BJ (cell line): ENCODE data around the gene ZNF605. TPM values are rescaled to one million over a fixed set of nuclear protein-coding genes. Genes with fewer than 3 reads are reported as not detected.
"Not testable (repeated sequence)": the region's sequence is repeated elsewhere in the genome, so short reads cannot be mapped to it uniquely, and the experiment has no call there.

Experiments
- CTCF ChIA-PET: fragments of 350-600 bp; formaldehyde crosslinking; extraction: SDS; loops from one replicate; lab custom pipeline; 2021; ENCODE audit warnings: antibody characterized with exemption, inconsistent platforms; lab: Yijun Ruan, JAX
- POLR2A ChIA-PET: fragments of 300-600 bp; sonication (Branson Sonifier 250); formaldehyde crosslinking; extraction: SDS; loops from one replicate; lab custom pipeline; 2021; ENCODE audit warnings: antibody characterized with exemption; lab: Charles Lee
- DNase-seq: peaks from one replicate; pipeline ENCODE4 v3.0.0-alpha.2; 2011; ENCODE audit warnings: low read depth
- H3K27me3 ChIP-seq: 2 replicates; pipeline ENCODE4 v1.6.0; 2011; ENCODE audit warnings: low read length; ENCODE audit not compliant: control insufficient read depth, insufficient read depth
- H3K36me3 ChIP-seq: 2 replicates; pipeline ENCODE4 v1.5.1; 2011; ENCODE audit warnings: low read length; ENCODE audit not compliant: control insufficient read depth, insufficient read depth
- H3K4me3 ChIP-seq: 2 replicates; pipeline ENCODE4 v1.5.1; 2011; ENCODE audit warnings: low read depth, mild to moderate bottlenecking, control low read depth, low read length
- CTCF ChIP-seq: IDR thresholded peaks from 2 replicates; pipeline ENCODE4 v1.5.1; 2011; ENCODE audit warnings: low read depth, mild to moderate bottlenecking, control low read depth, inconsistent platforms, low read length, moderate library complexity; ENCODE audit not compliant: insufficient read depth
- polyA plus RNA-seq: library from polyadenylated mRNA; depleted of rRNA; stranded (reverse); fragments of >200 nt; gene quantifications from 2 replicates; pipeline ENCODE4 v1.2.3, GENCODE V29; 2011

ZNF605 gene
- polyA plus RNA-seq, 1 experiment: 4.7 TPM

GRCh38 chr12:132972374-132972773, 16.3 kb upstream of the ZNF605 start:
- POLR2A ChIA-PET: no interaction called here
- TF ChIP-seq CTCF: no peak
- no peaks in the 10 kb centered on the region for H3K27me3 ChIP-seq
- no peak for DNase-seq
- H3K4me3 ChIP-seq: no peak overlapping the region
- CTCF ChIA-PET: no interaction called here
- no peaks in the 10 kb centered on the region for H3K36me3 ChIP-seq

GRCh38 chr12:132967736-132968135, 11.6 kb upstream of the ZNF605 start:
- no peaks in the 10 kb centered on the region for H3K36me3 ChIP-seq
- no peak for DNase-seq
- no peak overlapping the region for H3K4me3 ChIP-seq
- CTCF ChIA-PET: no interaction called here
- no peaks in the 10 kb centered on the region for H3K27me3 ChIP-seq
- POLR2A ChIA-PET: no interaction called here
- TF ChIP-seq CTCF: no peak

GRCh38 chr12:132966676-132967415, 10.7 kb upstream of the ZNF605 start:
- no peaks in the 10 kb centered on the region for H3K27me3 ChIP-seq
- no peak for TF ChIP-seq CTCF
- CTCF ChIA-PET: no interaction called here
- POLR2A ChIA-PET: no interaction called here
- no peaks in the 10 kb centered on the region for H3K36me3 ChIP-seq
- no peak for DNase-seq
- H3K4me3 ChIP-seq: no peak overlapping the region

- H3K36me3 ChIP-seq: no peaks in the 10 kb centered on the region
- CTCF ChIA-PET: no interaction called here
- POLR2A ChIA-PET: no interaction called here
- no peak overlapping the region for H3K4me3 ChIP-seq
- DNase-seq: no peak
- H3K27me3 ChIP-seq: no peaks in the 10 kb centered on the region
- no peak for TF ChIP-seq CTCF
Observed at GRCh38 chr12:132965796-132966195, 9.7 kb upstream of the ZNF605 start.

GRCh38 chr12:132963947-132964346, 7.8 kb upstream of the ZNF605 start:
- CTCF ChIA-PET, H3K36me3 ChIP-seq, POLR2A ChIA-PET, DNase-seq, H3K27me3 ChIP-seq, H3K4me3 ChIP-seq: not testable (repeated sequence)
- 0 out of 2 replicates have a peak, but pooled peaks have one; percentile 9 for TF ChIP-seq CTCF

- DNase-seq, H3K36me3 ChIP-seq, CTCF ChIA-PET, H3K4me3 ChIP-seq, H3K27me3 ChIP-seq, POLR2A ChIA-PET: not testable (repeated sequence)
Observed at GRCh38 chr12:132961790-132962189, 5.7 kb upstream of the ZNF605 start.
